HG02870 (cell line): ENCODE data around the gene IZUMO1R.
"Not testable (repeated sequence)": the region's sequence is repeated elsewhere in the genome, so short reads cannot be mapped to it uniquely, and the experiment has no call there.

ENCODE experiments used
- ATAC-seq: cut with Tn5 transposase; IDR thresholded peaks from one replicate; pipeline ENCODE4 v1.9.1; 2021; ENCODE audit warnings: mild to moderate bottlenecking, moderate library complexity; ENCODE audit not compliant: unreplicated experiment

IZUMO1R gene

DNA sequence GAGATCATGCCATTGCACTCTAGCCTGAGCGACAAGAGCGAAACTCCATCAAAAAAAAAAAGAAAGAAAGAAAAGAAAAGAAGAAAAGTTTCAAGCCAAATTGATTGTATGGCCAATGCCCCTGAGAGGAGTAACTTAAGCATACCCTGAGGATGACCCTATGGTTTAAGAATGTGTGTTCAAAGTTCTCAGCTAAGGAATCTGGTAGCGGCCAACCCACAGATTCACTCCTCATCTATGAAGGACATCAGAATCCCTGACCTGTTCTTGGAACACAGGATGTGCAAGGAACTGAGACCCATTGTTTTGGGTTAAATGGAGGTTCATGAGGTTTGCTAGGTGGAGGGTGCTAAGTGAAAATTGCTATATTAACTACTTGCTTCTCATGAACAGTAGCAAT, 18.1 kb downstream of the IZUMO1R start:
- ATAC-seq, result no peak

DNA sequence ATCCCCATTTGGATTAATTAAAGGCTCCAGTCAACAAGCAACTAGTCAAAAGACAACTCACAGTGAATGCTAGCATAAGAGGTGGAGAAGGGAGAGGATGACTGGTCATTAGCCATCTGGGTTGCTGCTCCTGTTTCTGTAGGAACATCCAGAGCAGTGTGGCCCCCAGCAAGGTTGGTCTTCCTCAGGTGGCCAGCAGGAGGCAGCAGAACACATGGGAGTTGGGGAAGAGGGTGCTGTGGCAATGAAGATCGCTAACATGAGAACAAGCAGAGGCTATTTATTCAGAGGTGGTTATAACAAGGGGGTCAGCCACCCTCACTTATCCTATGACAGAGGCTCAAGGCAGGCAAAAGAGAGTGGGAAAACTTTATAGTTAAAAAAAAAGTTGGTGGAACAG, 21.3 kb downstream of the IZUMO1R start:
- ATAC-seq, result peak; percentile 85

DNA sequence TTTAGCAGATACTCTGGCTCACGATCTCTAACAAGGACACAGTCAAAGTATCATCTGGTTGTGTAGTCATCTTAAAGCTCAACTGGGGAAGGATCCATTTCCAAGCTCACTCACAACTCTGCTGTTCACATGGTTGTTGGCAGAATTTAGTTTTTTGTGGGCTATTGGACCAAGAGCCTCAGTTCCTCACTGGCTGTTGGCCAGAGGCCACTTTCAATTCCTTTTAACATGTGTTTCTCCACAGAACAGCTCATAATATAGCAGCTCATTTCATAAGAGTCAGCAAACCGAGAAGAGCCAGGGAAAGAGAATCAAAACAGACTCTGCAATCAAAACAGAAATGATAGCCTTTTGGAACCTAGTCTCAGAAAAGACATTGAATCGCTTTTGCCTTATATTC, 22.6 kb downstream of the IZUMO1R start:
- no peak for ATAC-seq

DNA sequence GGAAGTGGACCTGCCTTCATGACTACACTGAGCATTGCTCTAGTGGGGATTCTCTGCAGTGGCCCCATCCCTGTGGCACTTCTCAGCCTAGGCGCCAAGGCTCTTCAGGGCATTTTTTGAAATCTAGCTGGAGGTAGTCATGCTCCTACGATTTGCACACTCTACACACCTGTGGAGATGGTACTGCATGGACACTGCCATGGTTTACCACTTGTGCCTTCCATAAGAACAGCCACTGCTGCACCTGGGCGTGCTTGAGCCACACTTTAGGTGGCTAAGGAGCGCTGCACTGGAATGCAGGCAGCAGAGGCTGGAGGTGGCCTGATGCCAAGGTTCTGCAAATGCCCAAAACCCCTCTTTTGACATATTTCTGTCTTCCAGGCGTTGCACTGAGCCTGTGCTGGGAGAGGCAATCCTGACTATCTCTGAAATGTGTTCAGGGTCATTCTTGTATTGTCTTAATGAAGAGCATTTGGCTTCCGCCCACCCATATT, 24.3 kb downstream of the IZUMO1R start:
- no peak for ATAC-seq

DNA sequence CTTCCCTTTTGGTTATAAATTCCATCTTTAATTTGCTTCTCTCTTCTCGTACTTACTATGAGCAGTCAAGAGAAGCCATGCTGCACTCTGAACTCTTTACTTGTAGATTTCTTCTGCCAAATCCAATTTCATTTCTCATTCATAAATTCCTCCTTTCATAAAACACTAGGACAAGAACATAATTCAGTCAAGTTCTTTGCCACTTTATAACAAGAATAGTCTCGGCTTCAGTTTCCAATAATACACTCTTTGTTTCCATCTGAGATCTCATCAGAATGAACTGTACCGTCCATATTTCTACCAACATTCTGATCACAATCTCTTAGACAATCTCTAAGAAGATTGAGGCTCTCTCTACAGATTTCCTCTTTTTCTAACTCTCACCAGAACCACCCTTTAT, 25.1 kb downstream of the IZUMO1R start:
- no peak for ATAC-seq

DNA sequence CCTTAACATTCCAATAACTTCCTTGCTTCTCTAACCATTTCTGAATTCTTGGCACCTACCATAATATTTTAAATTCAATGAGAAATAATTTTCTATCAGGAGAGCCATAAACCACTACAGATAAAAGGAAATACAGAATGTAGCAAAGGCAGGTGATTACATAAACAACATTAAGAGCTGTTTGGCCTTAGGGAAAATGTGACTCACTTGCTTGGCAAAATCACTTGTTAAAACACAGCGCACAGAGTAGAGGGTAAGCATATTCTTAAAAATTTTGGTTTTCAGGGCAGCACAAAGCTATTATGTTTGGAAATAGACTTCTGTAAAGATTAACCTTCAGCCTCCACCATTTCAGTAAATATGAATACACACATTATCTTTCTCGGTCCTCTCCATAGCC, 26.4 kb downstream of the IZUMO1R start:
- no peak for ATAC-seq

DNA sequence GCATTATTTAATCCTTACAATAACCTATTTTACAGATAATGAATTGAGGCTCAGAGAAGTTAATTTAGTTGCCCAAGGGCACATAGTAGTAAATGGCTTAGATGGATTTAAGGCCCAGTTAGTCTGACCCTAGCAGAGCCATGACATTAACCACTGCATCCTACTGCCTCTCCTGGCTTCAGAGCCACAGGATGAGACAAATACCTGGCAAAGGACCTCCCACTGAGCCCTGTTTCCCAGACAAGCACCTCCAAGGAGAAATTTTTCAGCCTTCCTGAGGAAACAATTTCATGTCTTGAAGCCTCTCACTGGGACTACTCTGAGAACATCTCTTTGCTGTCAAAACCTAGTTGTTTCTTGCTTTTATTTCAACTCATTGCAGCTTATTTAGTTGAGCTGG, 28.4 kb downstream of the IZUMO1R start:
- ATAC-seq, result no peak

DNA sequence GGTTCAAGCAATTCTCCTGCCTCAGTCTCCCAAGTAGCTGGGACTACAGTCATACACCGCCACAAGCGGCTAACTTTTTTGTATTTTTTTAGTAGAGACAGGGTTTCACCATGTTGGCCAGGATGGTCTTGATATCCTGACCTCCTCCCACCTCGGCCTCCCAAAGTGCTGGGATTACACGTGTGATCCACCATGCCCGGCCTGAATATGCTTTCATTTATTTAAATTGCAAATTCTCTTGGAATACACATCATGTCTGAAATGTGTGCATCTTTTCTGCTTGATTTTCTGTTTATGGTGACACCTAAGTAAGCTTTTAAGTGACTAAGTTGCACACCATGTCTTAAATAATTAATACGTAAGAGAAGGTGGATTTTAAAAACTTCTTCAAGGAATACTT, 31.7 kb downstream of the IZUMO1R start:
- no peak for ATAC-seq

DNA sequence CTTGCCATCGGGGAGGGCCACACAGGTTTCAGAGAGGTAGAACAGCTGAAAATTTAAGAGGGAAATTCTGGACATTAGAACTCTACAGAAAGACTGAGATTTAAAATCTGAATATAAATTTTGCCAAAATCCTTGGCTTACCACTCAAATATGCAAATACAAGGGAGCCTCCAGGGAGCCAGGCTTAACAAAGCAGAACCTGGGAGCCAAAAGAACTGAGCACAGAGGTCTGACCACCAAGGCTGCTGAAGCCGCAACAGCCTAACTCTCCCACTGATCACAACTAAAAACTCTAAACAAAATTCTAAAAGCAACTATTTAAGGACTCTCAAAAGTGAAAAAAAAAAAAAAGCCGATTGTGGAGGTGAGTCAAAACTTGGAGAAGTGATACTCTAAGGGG, 34.3 kb downstream of the IZUMO1R start:
- no peak for ATAC-seq

DNA sequence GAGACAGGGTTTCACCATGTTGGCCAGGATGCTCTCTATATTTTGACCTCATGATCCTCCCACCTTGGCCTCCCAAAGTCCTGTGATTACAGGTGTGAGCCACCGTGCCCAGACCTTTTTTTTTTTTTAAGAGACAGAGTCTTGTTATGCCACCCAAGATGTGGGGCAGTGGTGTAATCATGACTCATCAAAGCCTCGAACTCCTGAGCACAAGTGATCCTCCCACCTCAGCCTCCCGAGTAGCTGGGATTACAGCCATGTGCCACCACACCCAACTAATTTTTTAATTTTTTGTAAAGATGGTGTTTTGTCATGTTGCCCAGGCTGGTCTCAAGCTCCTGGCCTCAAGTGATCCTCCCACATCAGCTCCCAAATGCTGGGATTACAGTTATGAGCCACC, 37.9 kb downstream of the IZUMO1R start:
- no peak for ATAC-seq

DNA sequence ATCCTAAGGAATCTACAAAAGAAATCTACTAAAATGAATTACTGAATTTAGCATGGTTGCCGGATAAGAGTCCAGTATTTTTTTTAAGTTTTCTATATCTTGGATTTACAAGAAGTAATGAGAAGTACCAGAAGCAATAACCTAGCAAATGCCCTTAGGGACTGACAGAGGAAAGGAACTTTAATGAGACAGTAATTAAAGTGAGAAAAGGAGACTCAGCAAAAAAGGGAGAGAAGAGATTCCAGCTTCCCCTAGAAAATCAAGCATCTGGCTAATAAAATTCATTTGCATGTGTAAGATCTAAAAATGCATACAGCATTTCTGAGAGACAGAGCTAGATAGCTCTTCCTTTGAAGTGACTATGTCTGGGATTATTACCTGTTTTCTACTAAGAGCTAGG, 39.1 kb downstream of the IZUMO1R start:
- no peak for ATAC-seq

DNA sequence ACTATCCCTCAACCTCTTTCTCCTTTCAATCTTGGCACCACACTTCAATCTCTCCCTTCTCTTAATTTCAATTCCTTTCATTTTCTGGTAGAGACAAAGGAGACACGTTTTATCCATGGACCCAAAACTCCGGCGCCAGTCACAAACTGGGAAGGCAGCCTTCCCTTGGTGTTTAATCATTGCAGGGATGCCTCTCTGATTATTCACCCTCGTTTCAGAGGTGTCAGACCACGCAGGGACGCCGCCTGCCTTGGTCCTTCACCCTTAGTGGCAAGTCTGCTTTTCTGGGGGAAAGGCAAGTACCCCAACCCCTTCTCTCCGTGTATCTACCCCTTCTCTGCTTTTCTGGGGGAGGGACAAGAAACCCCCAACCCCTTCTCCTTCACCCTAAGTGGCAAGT, 41.9 kb downstream of the IZUMO1R start:
- not testable (repeated sequence) for ATAC-seq

DNA sequence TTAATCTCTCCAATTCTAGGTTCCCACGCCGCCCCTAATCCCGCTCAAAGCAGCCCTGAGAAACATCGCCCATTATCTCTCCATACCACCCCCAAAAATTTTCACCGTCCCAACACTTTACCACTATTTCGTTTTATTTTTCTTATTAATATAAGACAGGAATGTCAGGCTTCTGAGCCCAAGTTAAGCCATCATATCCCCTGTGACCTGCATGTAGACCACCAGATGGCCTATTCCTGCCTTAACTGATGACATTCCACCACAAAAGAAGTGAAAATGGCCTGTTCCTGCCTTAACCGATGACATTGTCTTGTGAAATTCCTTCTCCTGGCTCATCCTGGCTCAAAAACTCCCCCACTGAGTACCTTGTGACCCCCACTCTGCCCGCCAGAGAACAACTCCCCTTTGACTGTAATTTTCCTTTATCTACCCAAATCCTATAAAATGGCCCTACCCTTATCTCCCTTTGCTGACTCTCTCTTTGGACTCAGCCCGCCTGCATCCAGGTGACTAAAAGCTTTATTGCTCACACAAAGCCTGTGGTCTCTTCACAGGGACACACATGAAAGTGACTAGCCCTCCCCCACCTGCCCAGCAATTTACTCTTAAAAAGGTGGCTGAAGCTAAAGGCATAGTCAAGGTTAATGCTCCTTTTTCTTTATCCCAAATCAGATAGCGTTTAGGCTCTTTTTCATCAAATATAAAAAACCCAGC, 46.6 kb downstream of the IZUMO1R start:
- not testable (repeated sequence) for ATAC-seq
